Gastrocnemius medialis (tissue), 4 donors: ENCODE results near the gene RBL2. TPM values are rescaled to one million over a fixed set of nuclear protein-coding genes. Genes with fewer than 3 reads are reported as not detected.
"Not testable (repeated sequence)": the region's sequence is repeated elsewhere in the genome, so short reads cannot be mapped to it uniquely, and the experiment has no call there.

Experiments used
- ATAC-seq, 2 donors: fragments of 150-250 bp; one replicate each; pipeline ENCODE4 v1.9.1; 2016
- DNase-seq, 2 donors: peaks; one replicate each; pipeline ENCODE4 v3.0.0-alpha.2; 2019
- H3K27ac ChIP-seq, 4 donors: fragments of 200-600 bp; sonication (generic); 1 replicate in 1 of 4; 2 replicates in 3 of 4; pipeline ENCODE4 v1.5.1; 2016 to 2018; ENCODE audit warnings: mild to moderate bottlenecking in 2 of 4, moderate library complexity in 1 of 4
- H3K27me3 ChIP-seq, 3 donors: fragments of 200-600 bp; sonication (generic) in 2 of 3; 1 replicate in 1 of 3; 2 replicates in 2 of 3; pipeline versions ENCODE4 v1.5.1 to v1.6.0; 2016 to 2019; ENCODE audit warnings: mild to moderate bottlenecking in 1 of 3, moderate library complexity in 1 of 3
- H3K36me3 ChIP-seq, 2 donors: fragments of 200-600 bp; sonication (generic) in 1 of 2; one replicate each; pipeline ENCODE4 v1.5.1; 2017 to 2018
- H3K4me1 ChIP-seq, 2 donors: fragments of 200-600 bp; sonication (generic) in 1 of 2; one replicate each; pipeline ENCODE4 v1.5.1; 2016 to 2017; ENCODE audit warnings: mild to moderate bottlenecking in 2 of 2
- H3K4me3 ChIP-seq, 4 donors: fragments of 200-600 bp; sonication (generic) in 3 of 4; 1 replicate in 1 of 4; 2 replicates in 3 of 4; pipeline ENCODE4 v1.5.1; 2016 to 2019; ENCODE audit warnings: mild to moderate bottlenecking in 2 of 4
- H3K9me3 ChIP-seq, 3 donors: fragments of 200-600 bp; sonication (generic) in 2 of 3; 1 replicate in 1 of 3; 2 replicates in 2 of 3; pipeline ENCODE4 v1.5.1; 2016 to 2019
- POLR2A ChIP-seq, 2 donors: fragments of 450-650 bp; IDR thresholded peaks; one replicate each; pipeline ENCODE4 v1.6.1; 2017; ENCODE audit warnings: antibody characterized with exemption in 2 of 2, mild to moderate bottlenecking in 2 of 2, moderate library complexity in 2 of 2
- in situ Hi-C, 4 donors: fragments of 200-750 bp; cut with MboI; loops; one replicate each; pipeline versions ENCODE4 v1.15.0 to v1.8.0; 2017; ENCODE audit warnings: low sequenced_read_pairs in 4 of 4
- intact Hi-C: fragments of 100-400 bp; cut with DNase I; formaldehyde crosslinking; loops from one replicate; pipeline ENCODE4 v1.15.1; 2023; ENCODE audit warnings: low total_unique reads
- total RNA-seq, 4 donors: library from RNA; depleted of rRNA; stranded (reverse); fragments of >200 nt; gene quantifications; one replicate each; pipeline versions ENCODE4 v1.1.0 to v1.2.3, GENCODE V29; 2016
- TF ChIP-seq, protein P1 (sequence below), 5 experiments: fragments of 450-650 bp in 3 of 5; fragments of 200-600 bp in 2 of 5; sonication (generic) in 2 of 5; IDR thresholded peaks in 4 of 5; conservative IDR thresholded peaks in 1 of 5; 1 replicate in 4 of 5; 2 replicates in 1 of 5; pipeline ENCODE4 v1.5.1; 2016 to 2019; ENCODE audit warnings: antibody characterized with exemption in 5 of 5, mild to moderate bottlenecking in 3 of 5, moderate library complexity in 3 of 5

The RBL2 gene
- total RNA-seq, 4 donors from 2014 or later = 48.0 to 60.6 (median 58.0) TPM

DNA sequence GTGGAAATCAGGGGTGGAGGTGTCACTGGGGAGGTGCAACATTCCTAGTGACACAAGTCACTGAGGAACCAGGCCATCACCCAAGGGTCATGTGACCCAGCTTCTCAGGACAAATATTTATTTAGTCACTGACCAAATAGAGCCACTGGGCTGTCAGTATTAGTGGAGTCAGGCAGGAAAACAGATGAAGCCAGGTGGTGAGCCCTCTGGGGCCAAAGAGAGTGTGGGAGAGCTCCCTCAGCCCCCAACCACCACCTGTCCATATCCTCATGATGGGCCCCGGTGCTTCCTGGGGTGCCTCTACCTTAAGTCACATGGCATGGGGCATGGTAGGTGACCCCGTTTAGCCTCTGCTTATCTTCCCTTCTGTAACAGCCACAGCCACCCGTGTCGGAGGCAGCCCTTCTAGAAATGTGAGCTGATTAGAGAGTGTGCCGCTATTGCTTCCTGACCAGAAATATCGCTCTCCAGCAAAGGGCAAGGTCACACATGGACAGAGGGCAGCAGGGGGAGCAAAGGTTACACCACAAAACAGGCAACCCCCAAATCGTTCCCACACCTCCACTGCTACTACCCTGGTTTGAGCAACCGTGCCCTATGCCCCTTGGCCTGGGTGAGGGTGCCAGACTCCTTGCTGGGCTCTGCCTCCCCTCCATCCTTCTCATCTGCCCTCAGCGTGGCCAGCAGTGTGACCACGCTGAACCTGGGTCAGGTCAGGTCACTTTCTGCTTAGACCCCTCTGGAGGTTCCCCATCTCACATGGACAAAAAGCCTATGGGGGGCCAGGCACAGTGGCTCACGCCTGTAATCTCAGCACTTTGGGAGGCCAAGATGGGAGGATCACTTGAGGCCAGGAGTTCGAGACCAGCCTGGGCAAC, 77.4 kb downstream of the RBL2 start:
- H3K27me3 ChIP-seq = no peaks in the 10 kb centered on the region
- H3K36me3 ChIP-seq = no peaks in the 10 kb centered on the region
- ATAC-seq (no peak), DNase-seq (no peak)
- no peak overlapping the region for H3K4me3 ChIP-seq
- in situ Hi-C loops (no loop called here), intact Hi-C loops (loop anchor here (2.0 kb wide), 1 partner anchor 77 kb away; the partner anchor contains the start of gene RBL2)
- H3K4me1 ChIP-seq = peaks cover 3 to 4% of the 10 kb centered on the region in 2 donors
- TF ChIP-seq, protein P1, sequence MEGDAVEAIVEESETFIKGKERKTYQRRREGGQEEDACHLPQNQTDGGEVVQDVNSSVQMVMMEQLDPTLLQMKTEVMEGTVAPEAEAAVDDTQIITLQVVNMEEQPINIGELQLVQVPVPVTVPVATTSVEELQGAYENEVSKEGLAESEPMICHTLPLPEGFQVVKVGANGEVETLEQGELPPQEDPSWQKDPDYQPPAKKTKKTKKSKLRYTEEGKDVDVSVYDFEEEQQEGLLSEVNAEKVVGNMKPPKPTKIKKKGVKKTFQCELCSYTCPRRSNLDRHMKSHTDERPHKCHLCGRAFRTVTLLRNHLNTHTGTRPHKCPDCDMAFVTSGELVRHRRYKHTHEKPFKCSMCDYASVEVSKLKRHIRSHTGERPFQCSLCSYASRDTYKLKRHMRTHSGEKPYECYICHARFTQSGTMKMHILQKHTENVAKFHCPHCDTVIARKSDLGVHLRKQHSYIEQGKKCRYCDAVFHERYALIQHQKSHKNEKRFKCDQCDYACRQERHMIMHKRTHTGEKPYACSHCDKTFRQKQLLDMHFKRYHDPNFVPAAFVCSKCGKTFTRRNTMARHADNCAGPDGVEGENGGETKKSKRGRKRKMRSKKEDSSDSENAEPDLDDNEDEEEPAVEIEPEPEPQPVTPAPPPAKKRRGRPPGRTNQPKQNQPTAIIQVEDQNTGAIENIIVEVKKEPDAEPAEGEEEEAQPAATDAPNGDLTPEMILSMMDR (IDR thresholded peaks at IDR 0.05 in 4 of 5, conservative IDR thresholded peaks at IDR 0.05 in 1 of 5) = no peak
- no peak for TF ChIP-seq POLR2A (IDR thresholded peaks at IDR 0.05)
- no peaks in the 10 kb centered on the region for H3K9me3 ChIP-seq
- H3K27ac ChIP-seq = peak overlapping the region; percentile 64 to 66 (median 64)

DNA sequence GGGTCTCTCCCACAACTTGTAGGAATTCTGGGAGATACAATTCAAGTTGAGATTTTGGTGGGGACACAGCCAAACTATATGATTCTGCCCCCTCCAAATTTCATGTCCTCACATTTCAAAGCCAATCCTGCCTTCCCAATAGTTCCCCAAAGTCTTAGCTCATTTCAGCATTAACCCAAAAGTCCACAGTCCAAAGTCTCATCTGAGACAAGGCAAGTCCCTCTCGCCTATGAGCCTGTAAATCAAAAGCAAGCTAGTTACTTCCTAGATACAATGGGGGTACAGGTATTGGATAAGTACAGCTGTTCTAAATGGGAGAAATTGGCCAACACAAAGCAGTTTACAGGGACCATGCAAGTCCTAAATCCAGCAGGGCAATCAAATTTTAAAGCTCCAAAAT, 78.5 kb downstream of the RBL2 start:
- H3K27ac ChIP-seq, H3K9me3 ChIP-seq, H3K4me3 ChIP-seq, H3K4me1 ChIP-seq, H3K27me3 ChIP-seq, intact Hi-C loops, DNase-seq, H3K36me3 ChIP-seq, ATAC-seq, in situ Hi-C loops: not testable (repeated sequence)

DNA sequence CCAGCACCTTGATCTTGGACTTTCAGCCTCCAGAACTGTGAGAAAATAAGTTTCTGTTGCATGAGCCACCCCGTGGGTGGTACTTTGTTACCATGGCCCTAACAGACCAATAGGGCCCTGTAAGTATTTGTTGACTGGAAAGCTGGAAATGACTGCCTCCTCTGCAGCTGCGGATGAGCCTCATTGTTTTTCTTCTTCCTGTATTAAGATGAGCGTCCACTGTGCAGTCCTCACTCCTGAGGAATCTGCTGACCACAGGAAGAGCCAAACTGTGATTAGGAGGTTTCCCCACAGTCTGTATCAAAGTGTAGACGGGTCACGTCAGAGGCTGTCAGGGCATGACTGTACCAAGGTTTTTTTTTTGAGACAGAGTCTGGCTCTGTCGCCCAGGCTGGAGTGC, 81.0 kb downstream of the RBL2 start:
- H3K4me1 ChIP-seq = peaks cover 1 to 13% of the 10 kb centered on the region in 2 donors
- H3K9me3 ChIP-seq = no peaks in the 10 kb centered on the region
- no peaks in the 10 kb centered on the region for H3K36me3 ChIP-seq
- in situ Hi-C loops (no loop called here), intact Hi-C loops (no loop called here)
- H3K4me3 ChIP-seq = no peak overlapping the region
- ATAC-seq (peak; percentile 45 to 46), DNase-seq (no peak)
- no peaks in the 10 kb centered on the region for H3K27me3 ChIP-seq
- peak overlapping the region; percentile 57 to 78 (median 74) for H3K27ac ChIP-seq
- TF ChIP-seq POLR2A (IDR thresholded peaks at IDR 0.05) = no peak
- TF ChIP-seq, protein P1 (IDR thresholded peaks at IDR 0.05 in 4 of 5, conservative IDR thresholded peaks at IDR 0.05 in 1 of 5) = no peak

DNA sequence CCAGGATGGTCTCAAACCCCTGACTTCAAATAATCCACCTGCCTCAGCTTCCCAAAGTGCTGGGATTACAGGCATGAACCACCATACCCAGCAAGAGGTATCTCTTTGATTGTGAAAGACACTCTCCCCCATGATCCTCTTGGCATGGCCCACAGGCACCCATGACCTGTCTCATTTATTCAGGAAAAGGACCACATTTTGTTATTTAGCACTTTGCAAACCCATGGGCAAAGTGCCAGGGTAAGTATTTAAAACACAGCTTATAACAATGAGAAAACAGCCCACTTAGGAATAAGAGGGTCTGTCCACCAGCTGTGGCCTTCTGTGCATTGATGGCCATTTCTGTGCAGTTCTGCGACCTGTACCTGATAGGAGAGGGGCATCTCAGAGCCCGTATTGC, 81.5 kb downstream of the RBL2 start:
- no peaks in the 10 kb centered on the region for H3K27me3 ChIP-seq
- in situ Hi-C loops = no loop called here
- TF ChIP-seq, protein P1 (IDR thresholded peaks at IDR 0.05 in 4 of 5, conservative IDR thresholded peaks at IDR 0.05 in 1 of 5) = no peak
- no peak for TF ChIP-seq POLR2A (IDR thresholded peaks at IDR 0.05)
- peaks cover 0 to 13% of the 10 kb centered on the region in 2 donors for H3K4me1 ChIP-seq
- no peaks in the 10 kb centered on the region for H3K9me3 ChIP-seq
- DNase-seq (no peak), ATAC-seq (no peak)
- H3K27ac ChIP-seq = peak overlapping the region in 3 of 4 donors; percentile 71 to 78 (median 76)
- no peaks in the 10 kb centered on the region for H3K36me3 ChIP-seq
- H3K4me3 ChIP-seq = no peak overlapping the region
- intact Hi-C loops = no loop called here

DNA sequence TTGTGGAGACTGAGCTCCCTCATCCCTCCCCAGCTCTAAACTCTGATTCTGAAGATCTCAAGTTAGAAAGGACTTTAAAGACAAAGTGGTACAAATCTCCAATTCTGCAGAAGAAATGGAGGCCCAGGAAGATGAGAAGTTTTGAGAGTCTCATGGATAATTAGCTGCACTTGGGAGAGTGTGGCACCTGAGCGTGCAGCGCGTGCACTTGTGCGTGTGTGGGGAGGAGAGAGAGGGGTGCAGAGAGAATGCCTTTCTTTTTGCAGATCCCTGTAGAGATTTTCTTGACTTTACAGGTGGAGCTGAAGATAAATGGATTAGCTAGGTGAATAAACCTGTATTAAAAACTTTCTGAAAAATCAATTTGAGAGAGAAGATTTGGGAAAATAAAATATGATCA, 83.6 kb downstream of the RBL2 start:
- H3K4me3 ChIP-seq = no peak overlapping the region
- no peaks in the 10 kb centered on the region for H3K27me3 ChIP-seq
- H3K36me3 ChIP-seq = no peaks in the 10 kb centered on the region
- in situ Hi-C loops = no loop called here
- no peak for ATAC-seq
- H3K27ac ChIP-seq = peak overlapping the region; percentile 71 to 78 (median 74)
- TF ChIP-seq POLR2A (IDR thresholded peaks at IDR 0.05) = no peak
- TF ChIP-seq, protein P1 (IDR thresholded peaks at IDR 0.05 in 4 of 5, conservative IDR thresholded peaks at IDR 0.05 in 1 of 5) = no peak
- DNase-seq = no peak
- H3K9me3 ChIP-seq = no peaks in the 10 kb centered on the region
- intact Hi-C loops = no loop called here
- H3K4me1 ChIP-seq = peaks cover 0 to 13% of the 10 kb centered on the region in 2 donors
